Effector memory CD4-positive, alpha-beta T cell (primary cell): ENCODE results near the gene CLCN7.

ENCODE experiments used
- DNase-seq, 3 donors: peaks; one replicate each; pipeline ENCODE4 v3.0.0-alpha.2; 2020
- H3K27ac ChIP-seq: 2 replicates; pipeline ENCODE4 v1.7.0; 2013; ENCODE audit warnings: mild to moderate bottlenecking, low read length, moderate library complexity; ENCODE audit not compliant: insufficient read depth, poor library complexity, severe bottlenecking
- H3K27me3 ChIP-seq: replicated peaks from 2 replicates; pipeline ENCODE4 v1.7.0; 2013; ENCODE audit warnings: mild to moderate bottlenecking, low read length; ENCODE audit not compliant: insufficient read depth, control insufficient read depth, poor library complexity, severe bottlenecking
- H3K36me3 ChIP-seq: 2 replicates; pipeline ENCODE4 v1.7.0; 2013; ENCODE audit warnings: mild to moderate bottlenecking, low read length, moderate library complexity; ENCODE audit not compliant: control insufficient read depth, insufficient read depth
- H3K4me1 ChIP-seq: 2 replicates; pipeline ENCODE4 v1.7.0; 2013; ENCODE audit warnings: low read length, mild to moderate bottlenecking; ENCODE audit not compliant: control insufficient read depth, insufficient read depth, poor library complexity, severe bottlenecking
- H3K4me3 ChIP-seq: 2 replicates; pipeline ENCODE4 v1.7.0; 2013; ENCODE audit warnings: low read length, low read depth, mild to moderate bottlenecking; ENCODE audit not compliant: insufficient read depth, poor library complexity, severe bottlenecking
- H3K9me3 ChIP-seq: 2 replicates; pipeline ENCODE4 v1.7.0; 2013; ENCODE audit warnings: mild to moderate bottlenecking, low read length, moderate library complexity; ENCODE audit not compliant: control insufficient read depth

Gene CLCN7

DNA sequence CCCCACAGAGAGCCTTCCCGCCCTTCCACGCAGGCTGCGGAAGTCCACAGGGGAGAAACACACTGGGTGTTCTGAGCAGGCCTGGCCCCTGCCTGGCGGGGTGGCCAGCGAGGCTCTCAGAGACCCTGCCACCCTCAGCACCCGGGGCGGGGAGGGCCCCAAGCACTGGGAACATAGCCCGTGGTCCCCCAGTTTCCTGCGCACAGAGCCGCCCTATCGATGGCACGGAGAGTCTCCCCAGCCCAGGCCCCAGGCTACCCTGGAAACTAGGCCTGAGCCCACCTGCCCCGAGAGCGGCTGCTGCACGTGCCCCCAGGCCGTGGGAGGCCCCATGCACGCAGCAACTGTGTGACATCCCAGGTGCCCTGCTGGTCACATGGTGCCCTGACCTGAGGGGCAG, 20.3 kb downstream of the CLCN7 start:
- no peaks in the 10 kb centered on the region for H3K9me3 ChIP-seq
- H3K36me3 ChIP-seq = peaks cover 24% of the 10 kb centered on the region
- no peak for DNase-seq
- H3K27ac ChIP-seq = no peak overlapping the region
- H3K27me3 ChIP-seq = no peaks in the 10 kb centered on the region
- no peaks in the 10 kb centered on the region for H3K4me1 ChIP-seq
- no peak overlapping the region for H3K4me3 ChIP-seq

DNA sequence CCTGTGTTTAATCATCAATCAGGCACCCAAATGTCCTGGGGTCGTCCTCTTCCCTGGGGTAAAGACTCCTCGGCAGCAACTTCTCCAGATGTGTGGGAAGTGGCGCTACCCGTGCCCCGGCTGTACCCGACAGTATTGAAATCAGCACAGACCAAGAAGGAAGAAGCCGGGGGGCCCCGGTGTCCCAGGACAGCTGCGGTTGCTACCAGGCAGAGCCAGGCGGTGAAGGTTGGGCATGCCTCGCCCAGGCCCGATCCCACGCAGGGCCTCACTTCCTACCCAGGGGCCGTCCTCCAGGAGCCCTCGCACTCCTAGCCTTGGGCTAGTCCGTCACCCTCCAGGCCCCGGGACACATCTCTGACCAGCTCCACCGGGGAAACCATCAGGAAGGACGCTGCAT, 21.5 kb downstream of the CLCN7 start:
- Histone ChIP-seq H3K4me3 (no peak overlapping the region), H3K36me3 (peaks cover 28% of the 10 kb centered on the region), H3K27ac (no peak overlapping the region), H3K27me3 (no peaks in the 10 kb centered on the region), H3K4me1 (no peaks in the 10 kb centered on the region), H3K9me3 (no peaks in the 10 kb centered on the region)
- DNase-seq = no peak

DNA sequence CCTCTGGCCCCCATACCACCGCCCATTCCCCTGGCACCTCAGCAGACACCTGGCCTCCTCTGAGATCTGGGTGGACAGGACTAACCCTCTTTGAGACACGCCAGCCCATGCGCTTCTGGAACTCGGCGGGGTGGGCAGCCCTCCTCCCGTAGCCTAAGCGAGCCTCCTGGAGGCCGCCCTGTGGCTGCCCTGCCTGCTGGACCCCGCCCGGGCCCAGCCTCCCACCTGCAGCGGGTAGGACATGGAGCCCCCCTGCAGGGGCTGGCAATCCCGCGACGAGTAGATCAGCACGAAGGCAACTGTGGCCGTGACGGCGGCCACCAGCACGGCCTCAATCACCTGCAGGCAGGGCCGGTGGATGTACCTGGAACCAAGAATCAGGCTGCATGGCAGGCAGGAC, 22.3 kb downstream of the CLCN7 start:
- no peak overlapping the region for H3K4me3 ChIP-seq
- no peaks in the 10 kb centered on the region for H3K4me1 ChIP-seq
- DNase-seq = no peak
- no peaks in the 10 kb centered on the region for H3K9me3 ChIP-seq
- no peaks in the 10 kb centered on the region for H3K27me3 ChIP-seq
- H3K36me3 ChIP-seq = peaks cover 35% of the 10 kb centered on the region
- H3K27ac ChIP-seq = no peak overlapping the region

DNA sequence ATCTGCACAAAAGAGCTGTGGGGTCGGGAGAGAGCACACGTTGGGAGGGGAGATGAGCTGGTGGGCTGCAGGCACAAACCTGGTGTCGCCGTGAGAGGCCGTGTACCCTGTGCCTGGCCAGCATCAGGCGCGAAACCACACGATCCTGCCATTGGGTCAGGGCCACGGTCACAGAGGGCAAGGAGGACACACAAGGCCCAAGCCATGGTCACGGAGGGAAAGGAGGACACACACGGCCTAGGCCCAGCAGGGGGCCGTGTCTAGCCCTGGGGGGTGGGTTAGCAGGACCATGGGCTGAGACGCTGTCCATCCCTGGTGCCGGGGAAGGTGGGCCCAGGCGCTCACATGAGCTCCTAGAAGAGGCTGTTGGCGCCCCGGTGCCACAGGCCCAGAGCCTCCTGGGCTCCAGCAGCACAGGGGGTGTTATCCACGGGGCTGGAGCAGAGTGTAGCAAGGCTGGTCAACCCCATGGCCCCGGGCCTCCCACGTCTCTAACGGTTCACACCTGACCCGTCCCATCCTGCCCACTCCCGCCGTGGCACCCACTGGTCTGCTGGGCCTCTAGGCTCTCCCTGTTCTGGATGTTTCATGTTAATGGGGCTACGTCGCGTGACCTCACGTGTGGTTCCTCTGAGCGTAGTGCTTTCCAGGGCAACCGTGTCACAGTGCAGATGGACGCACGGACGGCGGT, 23.0 kb downstream of the CLCN7 start:
- Histone ChIP-seq H3K4me3 (no peak overlapping the region), H3K4me1 (no peaks in the 10 kb centered on the region), H3K9me3 (no peaks in the 10 kb centered on the region), H3K27me3 (no peaks in the 10 kb centered on the region), H3K27ac (no peak overlapping the region), H3K36me3 (peaks cover 38% of the 10 kb centered on the region)
- DNase-seq = no peak

DNA sequence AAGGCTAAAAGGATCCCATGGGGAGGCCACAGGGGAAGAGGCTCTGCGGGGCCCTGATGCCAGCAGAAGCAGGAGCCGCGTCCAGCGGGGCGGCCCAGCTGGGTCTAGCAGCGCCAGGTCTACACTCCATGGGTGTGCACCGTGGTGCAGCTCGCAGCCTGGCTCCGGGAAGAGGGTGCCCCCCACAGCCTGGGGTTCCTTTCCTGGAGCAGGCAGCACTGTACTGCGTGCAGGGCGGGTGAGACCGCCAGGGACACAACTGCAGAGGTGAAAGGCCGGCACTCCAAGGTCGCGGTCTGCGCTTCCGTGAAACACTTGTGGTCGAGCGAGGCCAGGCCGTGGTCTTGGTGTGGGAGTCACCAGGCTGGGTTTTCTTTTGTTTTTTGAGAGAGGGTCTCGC, 24.0 kb downstream of the CLCN7 start:
- Histone ChIP-seq H3K4me1 (no peaks in the 10 kb centered on the region), H3K27me3 (no peaks in the 10 kb centered on the region), H3K27ac (no peak overlapping the region), H3K4me3 (no peak overlapping the region), H3K36me3 (peaks cover 39% of the 10 kb centered on the region), H3K9me3 (no peaks in the 10 kb centered on the region)
- no peak for DNase-seq

DNA sequence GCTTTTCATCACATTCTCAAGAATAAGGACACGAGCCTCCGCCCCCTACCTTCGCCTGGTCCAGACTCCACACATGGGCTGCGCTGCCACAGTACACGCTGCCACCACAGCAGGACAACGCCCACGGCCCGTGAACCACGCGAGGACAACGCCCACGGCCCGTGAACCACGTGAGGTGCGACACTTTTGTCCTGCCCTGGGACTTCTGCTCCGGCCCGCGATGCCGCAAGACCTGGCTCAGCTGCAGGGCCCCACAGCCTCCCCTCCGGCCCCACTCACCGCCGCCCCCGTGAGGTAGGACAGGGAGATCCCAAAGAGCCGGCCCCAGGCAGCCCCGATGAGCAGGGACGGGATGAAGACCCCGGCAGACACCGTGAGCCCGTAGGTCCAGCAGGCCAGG, 24.6 kb downstream of the CLCN7 start:
- Histone ChIP-seq H3K4me3 (no peak overlapping the region), H3K4me1 (no peaks in the 10 kb centered on the region), H3K27ac (no peak overlapping the region), H3K36me3 (peaks cover 35% of the 10 kb centered on the region), H3K27me3 (no peaks in the 10 kb centered on the region), H3K9me3 (no peaks in the 10 kb centered on the region)
- DNase-seq = no peak

DNA sequence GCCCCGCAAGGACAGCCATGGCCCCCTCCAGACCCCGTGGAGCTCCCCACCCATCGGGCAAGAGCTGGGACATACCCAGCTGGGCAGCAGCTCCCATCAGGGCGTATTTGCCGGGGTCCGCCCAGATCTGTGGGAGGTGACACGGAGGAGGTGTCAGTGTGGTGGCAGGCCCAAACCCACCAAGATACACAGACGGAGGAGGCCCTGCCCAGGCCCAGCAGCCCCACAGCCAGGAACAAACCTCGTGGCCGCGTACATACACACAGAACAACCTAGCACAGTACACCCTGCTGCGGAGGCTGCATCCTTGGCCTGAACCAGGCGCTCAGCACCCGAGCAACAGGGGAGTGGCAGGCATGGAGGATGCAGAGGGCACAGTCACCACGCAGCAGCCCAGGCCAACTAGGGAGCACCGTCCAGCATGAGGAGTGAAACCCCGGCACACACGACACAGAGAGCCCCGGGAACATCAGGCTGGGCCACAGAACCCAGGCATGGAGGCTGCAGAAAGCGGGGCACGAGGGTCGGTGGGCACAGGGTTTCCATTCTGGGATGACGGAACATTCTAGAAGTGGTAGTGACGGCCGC, 25.5 kb downstream of the CLCN7 start:
- H3K36me3 ChIP-seq = peaks cover 32% of the 10 kb centered on the region
- no peaks in the 10 kb centered on the region for H3K27me3 ChIP-seq

DNA sequence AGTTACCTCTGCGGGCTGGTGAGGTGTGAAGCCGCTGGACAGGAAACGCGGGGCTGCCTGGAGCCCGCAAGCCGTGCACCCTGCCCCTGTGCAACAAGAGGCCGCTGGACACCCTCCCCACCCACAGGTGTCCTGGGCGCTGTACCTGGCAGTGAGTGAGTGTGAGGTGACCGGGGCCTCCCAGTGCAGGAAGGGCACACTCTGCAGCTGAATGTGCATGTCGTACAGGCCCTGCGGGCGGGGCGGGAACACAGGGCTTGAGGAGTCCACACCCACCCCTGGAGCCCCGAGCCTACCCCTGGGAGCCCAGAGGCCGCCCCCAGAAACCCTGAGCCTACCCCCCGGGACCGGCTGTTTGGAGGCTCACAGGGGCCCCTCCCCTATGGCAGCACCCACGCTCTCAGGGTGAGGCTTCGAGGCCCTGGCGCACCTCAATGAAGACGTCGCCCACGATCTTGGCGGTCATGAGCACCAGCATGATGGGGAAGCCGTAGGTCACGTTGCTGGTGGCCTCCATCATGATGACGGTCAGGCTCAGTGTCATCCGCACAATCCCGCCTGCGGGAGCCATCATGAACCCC, 26.2 kb downstream of the CLCN7 start:
- Histone ChIP-seq H3K27me3 (no peaks in the 10 kb centered on the region), H3K4me1 (no peaks in the 10 kb centered on the region), H3K9me3 (no peaks in the 10 kb centered on the region), H3K4me3 (no peak overlapping the region), H3K36me3 (peaks cover 25% of the 10 kb centered on the region), H3K27ac (no peak overlapping the region)
- DNase-seq = no peak

More for the DNA sequence above, 25.5 kb downstream of the CLCN7 start:
- no peaks in the 10 kb centered on the region for H3K9me3 ChIP-seq
- H3K4me3 ChIP-seq = no peak overlapping the region
- no peak overlapping the region for H3K27ac ChIP-seq
- no peaks in the 10 kb centered on the region for H3K4me1 ChIP-seq
- no peak for DNase-seq

DNA sequence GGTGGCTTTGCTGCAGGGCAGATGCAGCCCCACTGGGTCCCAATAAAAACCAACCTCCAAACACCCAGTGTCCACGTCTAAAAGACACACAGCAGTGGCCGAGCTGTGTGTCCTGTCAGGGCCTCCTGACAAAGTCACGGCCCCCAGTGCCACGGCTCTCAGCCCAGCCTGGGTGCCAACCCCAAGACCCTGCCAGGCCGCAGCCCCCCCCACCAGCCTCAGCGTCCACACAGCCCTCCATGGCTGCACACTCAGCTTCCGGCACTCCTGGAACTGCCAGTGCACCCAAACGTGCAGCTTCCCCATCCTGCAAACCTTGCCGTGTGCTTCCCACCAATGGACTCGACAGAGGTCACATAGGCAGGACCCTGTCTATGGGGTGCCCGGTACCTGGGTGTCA, 26.9 kb downstream of the CLCN7 start:
- Histone ChIP-seq H3K4me1 (no peaks in the 10 kb centered on the region), H3K9me3 (no peaks in the 10 kb centered on the region), H3K27ac (no peak overlapping the region), H3K36me3 (peaks cover 21% of the 10 kb centered on the region), H3K27me3 (no peaks in the 10 kb centered on the region), H3K4me3 (no peak overlapping the region)
- DNase-seq = no peak

DNA sequence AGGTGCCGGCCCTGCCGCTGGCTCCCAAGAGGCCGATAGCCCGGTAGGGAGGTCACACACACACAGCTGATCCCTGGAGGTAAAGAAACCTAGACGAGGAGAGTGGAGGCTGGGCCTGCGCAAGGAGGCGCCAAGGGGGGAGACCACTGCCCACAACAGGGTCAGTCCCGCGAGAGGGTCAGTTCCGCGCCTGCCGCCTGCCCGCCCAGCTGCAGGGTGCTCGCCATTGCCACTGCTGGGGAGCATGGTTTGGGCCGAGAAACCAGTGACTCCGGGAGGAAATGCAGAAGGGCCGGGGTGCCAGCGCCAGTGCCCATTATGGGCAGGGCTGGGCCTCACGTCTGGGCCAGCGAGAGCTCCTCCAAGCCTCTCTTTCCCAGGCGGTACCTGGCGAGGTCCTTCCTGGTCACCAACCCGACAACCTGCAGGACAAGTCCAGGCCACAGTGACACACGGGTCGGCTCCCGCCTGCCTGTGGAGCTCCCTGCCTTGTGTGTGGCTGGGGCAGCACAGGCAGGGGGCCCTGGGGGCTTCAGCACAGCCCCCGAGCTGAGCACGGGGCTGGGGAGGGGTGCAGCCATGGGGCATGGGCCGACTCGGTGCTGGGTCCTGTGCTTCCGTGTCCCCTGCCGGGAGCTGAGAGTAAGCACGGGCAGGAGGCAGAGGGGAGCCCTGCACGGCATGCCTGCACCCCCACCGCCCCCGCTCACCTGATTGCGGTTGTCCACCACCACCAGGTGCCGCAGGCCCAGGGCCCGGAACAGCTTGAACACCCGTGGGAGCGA, 28.3 kb downstream of the CLCN7 start:
- H3K27ac ChIP-seq = no peak overlapping the region
- peaks cover 21% of the 10 kb centered on the region for H3K36me3 ChIP-seq
- DNase-seq = no peak
- no peaks in the 10 kb centered on the region for H3K4me1 ChIP-seq
- no peaks in the 10 kb centered on the region for H3K27me3 ChIP-seq
- no peaks in the 10 kb centered on the region for H3K9me3 ChIP-seq
- no peak overlapping the region for H3K4me3 ChIP-seq
